GM12872 (cell line): ENCODE measurements around the gene TBL1XR1.

Experiments used
- TF ChIP-seq, protein P1 (sequence below): IDR thresholded peaks from 3 replicates; pipeline ENCODE4 v1.5.1; 2011; ENCODE audit warnings: low read depth, mild to moderate bottlenecking, low read length, moderate library complexity; ENCODE audit not compliant: insufficient read depth

Gene TBL1XR1

DNA sequence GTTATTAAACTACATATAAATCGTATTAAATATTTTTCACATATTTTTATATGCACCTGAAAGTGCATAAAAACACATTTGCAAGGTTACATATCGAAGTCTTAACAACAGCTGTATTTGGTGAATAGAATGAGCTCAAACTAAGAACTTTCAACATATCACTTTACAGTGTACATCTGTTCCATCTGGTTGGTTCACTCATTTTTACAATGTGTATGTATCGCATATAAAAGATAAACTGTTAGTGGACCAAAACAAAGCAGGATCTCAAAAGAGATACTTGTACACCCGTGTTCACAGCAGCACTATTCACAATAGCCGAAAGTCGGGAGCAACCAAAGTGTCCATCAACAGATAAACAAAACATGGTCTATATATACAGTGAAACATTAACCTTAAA, 55.8 kb downstream of the TBL1XR1 start:
- TF ChIP-seq, protein P1, sequence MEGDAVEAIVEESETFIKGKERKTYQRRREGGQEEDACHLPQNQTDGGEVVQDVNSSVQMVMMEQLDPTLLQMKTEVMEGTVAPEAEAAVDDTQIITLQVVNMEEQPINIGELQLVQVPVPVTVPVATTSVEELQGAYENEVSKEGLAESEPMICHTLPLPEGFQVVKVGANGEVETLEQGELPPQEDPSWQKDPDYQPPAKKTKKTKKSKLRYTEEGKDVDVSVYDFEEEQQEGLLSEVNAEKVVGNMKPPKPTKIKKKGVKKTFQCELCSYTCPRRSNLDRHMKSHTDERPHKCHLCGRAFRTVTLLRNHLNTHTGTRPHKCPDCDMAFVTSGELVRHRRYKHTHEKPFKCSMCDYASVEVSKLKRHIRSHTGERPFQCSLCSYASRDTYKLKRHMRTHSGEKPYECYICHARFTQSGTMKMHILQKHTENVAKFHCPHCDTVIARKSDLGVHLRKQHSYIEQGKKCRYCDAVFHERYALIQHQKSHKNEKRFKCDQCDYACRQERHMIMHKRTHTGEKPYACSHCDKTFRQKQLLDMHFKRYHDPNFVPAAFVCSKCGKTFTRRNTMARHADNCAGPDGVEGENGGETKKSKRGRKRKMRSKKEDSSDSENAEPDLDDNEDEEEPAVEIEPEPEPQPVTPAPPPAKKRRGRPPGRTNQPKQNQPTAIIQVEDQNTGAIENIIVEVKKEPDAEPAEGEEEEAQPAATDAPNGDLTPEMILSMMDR: no peak

DNA sequence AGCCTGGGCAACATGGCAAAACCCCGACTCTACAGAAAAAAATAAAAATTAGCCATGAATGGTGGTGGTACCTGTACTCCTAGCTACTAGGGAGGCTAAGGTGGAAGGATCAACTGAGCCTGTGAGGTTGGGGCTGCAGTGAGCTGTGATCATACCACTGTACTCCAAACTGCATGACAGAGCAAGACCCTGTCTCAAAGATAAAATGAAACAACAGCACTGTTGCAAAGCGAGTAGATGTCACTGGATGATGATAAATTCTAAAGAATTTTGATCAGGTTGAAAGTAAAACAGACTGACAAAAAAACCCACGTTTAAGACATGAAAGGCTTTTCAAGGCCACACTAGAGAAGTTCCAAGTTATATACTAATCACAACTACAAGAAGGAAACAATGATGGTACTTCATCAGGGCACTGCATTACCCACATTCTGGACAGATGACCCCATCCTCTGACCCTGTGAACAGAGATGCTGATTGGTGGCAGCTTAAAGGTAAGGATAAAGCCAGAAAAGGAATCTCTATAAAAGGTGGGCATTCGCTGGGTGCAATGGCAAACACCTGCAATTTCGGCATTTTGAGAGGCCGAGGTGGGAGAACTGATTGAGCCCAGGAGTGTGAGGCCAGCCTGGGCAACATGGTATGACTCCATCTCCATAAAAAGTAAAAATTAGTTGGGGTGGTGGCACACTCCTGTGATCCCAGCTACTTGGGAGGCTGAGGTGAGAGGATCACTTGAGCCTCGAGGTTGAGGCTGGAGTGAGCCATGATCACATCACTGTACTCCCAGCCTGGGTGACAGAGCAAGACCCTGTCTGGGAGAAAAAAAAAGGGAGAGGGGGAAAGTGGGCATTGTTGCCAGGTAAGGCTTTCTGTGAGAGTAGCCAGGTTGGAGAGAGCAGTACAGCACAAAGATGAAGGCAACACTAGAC, 59.2 kb downstream of the TBL1XR1 start:
- TF ChIP-seq, protein P1: no peak

DNA sequence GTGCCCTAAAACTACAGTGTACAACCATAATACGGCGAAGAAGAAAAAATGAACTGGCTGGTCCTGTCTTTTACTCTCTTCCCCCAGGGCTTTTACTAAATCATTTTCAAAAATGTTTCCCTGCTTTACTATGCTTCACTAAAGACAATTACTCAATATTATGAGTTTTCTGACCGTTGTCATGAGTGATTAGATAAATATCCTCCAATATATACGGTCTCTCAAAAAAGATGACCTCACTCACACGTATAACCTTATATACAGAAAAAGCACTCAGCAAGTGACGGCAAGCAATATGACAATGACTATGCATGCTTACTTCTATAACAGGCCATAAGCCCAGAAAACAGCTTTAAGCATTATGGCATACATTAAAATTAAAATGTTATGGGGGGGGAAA, 60.5 kb downstream of the TBL1XR1 start:
- TF ChIP-seq, protein P1: no peak

DNA sequence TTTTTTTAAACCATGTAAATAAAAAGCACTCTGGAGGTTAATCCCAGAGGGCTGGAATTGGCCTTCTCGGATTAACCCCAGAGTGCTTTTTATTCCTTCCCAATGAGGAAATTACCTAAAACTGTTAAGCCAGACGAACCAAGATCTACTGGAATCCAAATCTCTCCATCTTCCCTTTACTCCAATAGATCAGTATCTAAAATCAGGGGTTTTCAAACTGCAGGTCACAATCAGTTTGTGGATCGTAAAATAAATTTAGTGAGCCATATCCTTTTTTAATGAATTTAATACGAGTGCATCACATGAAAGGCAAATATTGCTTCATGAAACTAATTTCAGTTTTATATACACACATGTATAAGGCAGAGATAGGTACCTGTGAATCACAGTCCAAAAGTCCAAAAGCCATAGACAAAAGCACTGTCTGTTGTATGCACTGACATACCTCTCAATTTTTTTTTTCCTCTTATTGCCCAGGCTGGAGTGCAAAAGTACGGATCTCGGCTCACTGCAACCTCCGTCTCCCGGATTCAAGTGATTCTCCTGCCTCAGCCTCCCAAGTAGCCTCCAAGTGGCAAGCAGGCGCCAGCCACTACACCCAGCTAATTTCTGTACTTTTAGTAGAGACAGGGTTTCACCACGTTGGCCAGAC, 61.3 kb downstream of the TBL1XR1 start:
- TF ChIP-seq, protein P1: no peak

DNA sequence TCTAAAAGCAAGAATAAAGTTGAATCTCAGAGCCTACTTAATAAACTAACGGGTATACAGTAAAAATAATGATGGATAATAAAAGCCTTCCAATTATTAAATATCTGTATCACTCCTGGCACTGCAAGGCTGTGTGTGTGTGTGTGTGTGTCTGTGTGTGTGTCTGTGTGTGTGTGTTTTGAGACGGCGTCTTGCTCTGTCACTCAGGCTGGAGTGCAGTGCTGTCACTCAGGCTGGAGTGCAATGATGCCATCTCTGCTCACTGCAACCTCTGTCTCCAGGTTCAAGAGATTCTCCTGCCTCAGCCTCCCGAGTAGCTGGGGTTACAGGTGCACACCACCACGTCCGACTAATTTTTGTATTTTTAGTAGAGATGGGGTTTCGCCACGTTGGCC, 62.5 kb downstream of the TBL1XR1 start:
- TF ChIP-seq, protein P1: no peak

DNA sequence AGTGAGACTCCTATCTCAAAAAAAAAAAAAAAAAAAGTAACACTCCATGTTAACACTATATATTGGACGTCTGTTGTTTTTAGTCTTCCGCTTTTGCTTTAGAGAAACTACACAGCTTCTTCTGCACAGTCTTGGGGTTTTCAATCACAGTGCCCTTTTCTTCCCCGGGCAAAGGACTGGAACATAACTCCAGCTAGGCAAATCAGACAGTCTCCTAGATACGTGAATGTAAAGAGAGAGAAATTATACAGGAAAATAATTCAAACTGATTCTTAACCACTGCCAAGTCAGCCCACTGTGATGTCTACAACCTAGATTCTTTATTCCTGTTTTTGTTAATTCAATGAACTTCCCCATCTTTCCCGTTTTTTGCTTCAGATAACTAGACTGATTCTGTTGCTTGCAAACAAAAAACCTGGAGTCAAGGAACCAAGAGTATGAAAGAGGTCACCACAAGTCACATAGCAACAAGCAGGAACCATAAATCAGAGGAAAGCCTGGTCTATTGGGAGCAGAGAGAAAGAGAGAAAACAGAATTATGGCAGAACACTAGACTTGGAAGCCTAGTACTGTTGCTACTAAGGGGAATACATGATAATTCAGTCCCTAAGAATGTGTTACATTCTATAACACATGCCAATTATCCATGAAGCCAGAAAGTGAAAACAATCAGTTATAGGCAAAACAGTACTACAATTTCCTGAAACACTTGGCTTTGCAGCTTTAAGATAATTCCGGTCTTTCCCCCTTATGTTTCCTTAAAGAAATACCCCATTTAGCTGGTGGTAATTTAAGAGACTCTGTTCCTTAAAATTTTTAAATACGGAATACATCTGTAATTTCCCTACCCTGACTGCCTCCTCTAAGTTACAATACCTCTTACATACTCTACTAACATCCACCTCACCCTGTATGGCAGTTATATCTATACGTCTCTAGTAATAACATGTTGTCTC, 63.1 kb downstream of the TBL1XR1 start:
- TF ChIP-seq, protein P1: no peak
